ENCODE data around the gene KRT17.

KRT17 gene

GRCh38 chr17:41624208-41625101 is at the start of gene KRT17:
TSS of gene KRT17 (minus strand) at chr17:41624575. CDS start at chr17:41624509, 66 bp downstream.
- DNase-seq (ENCODE audit: low spot score) = no peak

DNA sequence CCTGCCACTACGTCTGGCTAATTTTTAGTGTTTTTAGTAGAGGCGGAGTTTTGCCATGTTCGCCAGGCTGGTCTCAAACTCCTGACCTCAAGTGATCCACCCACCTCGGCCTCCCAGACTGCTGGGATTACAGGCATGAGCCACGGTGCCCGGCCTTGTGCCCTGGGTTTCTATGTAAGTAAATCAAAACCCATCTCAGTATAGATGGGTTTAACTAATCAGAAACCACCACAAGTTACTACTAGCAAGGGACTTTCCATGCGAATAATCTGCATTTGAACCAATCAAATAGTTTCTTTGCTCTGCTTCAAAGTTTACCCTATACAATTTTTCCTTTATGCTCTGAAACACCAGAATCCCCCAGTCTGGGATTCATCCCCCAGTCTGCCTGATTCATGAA is 47.8 kb upstream of the KRT17 start:
- DNase-seq (ENCODE audit: low spot score) = no peak

DNA sequence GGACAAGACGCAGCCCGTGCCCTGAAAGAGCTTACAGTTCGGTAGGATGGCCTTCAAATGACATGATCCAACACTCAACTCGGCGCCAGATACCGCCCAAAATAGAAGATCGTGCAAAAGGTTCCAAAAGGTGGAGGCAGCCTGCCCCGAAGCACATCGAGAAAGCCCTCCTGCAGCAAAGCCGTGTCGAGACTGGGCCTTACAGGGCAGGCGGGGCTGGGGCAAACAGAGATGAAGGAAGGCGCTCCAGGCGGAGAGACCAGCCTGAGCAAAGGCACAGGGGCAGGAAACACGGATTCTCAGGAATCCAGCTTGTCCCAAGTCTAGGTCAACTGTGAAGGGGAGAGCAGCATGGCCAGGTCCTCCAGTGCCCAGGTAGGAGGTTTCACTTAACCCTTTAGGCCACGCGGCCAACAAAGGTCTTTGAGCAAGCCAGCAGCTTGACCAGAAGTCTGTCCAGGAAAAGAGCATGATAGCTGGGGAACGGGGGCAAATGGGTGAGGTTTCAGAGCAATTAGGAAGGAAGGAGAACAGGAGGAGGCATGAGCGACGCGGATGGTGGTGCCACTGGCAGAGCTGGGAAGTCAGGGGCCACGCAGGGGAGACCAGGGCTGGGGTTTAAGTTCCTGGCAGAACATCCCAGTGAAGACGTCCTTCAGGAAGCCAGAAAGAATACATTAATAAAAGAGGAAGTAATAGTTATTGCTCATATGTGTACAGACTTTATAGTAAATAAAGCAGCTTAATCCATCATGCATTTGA is 43.1 kb upstream of the KRT17 start:
- DNase-seq (ENCODE audit: low spot score) = no peak

GRCh38 chr17:41666708-41667279 is 42.4 kb upstream of the KRT17 start:
- peak; percentile 89 for DNase-seq (ENCODE audit: low spot score)

GRCh38 chr17:41666237-41666641 is 41.9 kb upstream of the KRT17 start:
- peak; percentile 24 for DNase-seq (ENCODE audit: low spot score)

- DNase-seq (ENCODE audit: low spot score) = peak; percentile 98
Observed at GRCh38 chr17:41665566-41666236, 41.3 kb upstream of the KRT17 start.

- DNase-seq (ENCODE audit: low spot score) = no peak
Observed at GRCh38 chr17:41664587-41665565, 40.5 kb upstream of the KRT17 start.

- no peak for DNase-seq (ENCODE audit: low spot score)
Observed at GRCh38 chr17:41664172-41664457, 39.7 kb upstream of the KRT17 start.

DNA sequence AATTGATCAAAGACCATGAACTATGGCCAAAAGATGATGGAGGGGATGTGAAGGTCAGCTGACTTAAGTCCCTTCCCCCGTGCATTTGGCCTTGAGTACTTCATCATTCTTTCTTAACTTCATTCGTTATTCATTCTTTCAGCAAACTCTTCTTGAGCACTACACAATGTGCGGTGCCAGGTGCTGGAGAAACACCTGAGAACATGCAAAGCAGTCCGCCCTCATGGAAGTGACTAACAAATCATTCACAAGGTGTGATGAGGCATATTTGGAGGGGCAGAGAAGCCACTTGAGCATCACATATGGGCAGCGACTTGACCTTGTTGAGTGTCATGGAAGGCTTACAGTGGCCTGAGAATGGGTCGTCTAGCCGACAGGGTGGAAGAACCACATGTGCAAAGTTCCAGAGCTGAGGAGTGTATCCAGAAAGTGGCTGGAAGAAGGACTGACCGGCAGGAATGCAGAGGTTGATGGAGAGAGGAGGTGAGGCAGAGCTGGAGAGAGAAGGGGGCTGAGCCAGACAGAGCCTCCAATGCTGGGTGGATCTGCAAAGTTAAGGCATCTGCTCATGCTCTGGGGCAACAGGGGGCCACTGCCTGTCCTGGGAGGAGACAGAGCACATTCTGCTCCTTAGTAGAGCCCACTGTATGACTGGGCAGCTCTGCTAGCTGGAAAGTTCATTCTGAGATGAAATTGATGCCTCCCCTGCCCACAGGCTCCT is 39.2 kb upstream of the KRT17 start:
- no peak for DNase-seq (ENCODE audit: low spot score)

- no peak for DNase-seq (ENCODE audit: low spot score)
Observed at GRCh38 chr17:41660221-41660711, 35.9 kb upstream of the KRT17 start.

DNA sequence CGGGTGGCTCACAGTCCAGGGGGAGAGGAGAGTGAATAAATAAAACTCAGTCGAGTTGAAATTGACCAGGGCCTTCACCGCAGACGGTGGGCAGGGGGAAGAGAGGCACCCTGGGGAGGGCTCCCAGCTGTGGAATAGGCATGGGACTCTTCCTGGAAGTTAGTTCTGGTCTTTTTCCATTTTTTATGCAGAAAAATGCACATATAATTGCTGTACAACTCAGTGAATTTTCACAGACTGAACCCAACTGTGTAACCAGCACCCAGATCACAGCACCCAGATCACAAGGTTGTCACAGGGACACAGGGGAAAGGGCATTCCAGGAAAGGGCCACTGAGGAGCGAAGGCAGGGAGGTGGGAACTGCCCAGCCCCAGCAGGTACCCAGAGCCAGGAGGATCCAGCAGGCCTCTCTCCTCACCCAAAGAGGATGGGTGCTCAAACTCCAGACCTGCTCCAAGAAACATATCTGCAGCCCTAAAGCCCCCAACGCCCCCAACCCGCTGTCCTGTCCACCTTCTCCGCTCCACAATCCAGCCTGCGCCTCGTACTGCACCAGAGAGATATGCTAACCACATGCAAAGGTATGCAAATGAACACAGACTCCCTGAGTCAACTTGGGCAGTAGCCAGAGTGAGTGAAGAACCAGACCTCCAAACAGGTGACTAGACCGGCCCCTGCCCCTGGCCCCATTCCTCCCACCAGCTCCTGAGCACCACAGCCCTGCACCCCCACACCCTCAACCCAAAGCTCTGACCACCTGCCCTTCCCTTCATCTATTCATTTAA is 35.2 kb upstream of the KRT17 start:
- DNase-seq (ENCODE audit: low spot score) = no peak

- DNase-seq (ENCODE audit: low spot score) = no peak
Observed at GRCh38 chr17:41658846-41659245, 34.5 kb upstream of the KRT17 start.

DNA sequence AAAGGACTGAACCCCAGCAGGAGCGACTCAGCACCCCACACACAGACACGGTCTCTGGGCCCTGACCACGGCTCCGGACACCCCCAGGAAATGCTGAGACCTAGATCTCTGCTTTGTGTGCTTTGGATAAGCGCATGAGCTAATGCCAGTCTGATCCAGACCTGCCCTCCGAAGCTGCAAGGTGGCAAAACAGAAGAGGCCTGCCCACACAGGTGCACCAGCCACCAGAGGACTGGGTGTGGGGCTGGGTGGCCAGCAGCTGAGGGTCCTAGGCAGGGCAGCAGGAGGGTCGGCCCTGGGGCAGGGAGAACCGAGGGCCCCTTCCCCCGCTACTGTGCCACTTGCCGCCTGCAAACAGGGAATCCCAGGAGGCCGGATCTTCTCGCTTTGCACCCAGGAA is 33.6 kb upstream of the KRT17 start:
- no peak for DNase-seq (ENCODE audit: low spot score)

DNA sequence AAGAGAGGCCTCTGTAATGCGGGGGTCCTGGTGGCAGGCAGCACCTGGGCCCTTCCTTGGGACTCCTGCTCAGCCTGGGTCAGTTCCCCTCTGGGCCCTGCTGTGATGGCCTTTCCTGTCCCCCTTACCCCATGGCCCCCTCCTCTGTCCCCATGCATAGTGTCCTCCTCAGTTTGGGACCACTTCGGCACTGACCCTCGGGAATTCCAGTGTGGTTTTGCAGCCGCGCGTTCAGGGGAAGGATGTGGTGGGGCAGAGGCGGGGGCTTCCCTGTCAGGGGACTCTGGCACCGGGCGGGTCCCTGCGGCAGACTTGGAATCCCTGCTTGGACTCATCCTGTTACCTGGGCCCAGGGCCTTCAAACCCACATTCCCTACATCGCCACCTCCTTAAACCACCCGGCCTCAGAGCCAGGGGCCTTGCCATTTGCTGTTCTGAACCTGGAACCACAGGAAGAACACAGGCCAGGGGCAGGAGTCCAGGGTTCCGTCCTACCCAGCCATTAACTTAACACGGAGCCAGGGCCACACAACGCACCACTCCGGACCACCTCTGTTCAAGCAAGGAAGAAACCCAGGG is 32.9 kb upstream of the KRT17 start:
- no peak for DNase-seq (ENCODE audit: low spot score)

GRCh38 chr17:41656249-41657023 is 32.1 kb upstream of the KRT17 start:
- DNase-seq (ENCODE audit: low spot score) = no peak

DNA sequence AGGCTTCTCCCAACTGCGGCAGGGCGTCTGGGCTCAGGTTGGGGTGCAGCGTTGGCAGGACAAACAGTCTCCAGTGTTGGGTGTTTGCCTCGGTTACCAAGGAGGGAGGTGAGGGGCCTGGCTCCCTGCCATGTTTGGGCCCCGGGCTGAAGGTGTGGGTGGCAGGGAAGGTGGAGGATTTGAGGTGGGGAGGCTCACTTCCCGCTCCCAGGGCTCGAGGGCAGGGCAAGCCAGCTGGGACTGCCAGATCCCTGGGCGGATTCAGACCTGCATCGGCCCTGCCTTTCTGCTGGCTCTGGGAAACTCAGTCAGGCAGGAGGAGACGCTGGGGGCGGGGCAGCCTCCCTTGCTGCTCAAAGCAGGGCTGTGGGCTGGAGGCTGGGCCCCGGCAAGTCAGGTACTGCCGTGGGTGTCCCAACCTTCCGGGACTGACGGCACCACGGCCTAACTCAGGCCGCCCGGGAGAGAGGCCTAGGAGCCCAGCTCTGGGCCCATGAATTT is 31.3 kb upstream of the KRT17 start:
- DNase-seq (ENCODE audit: low spot score) = no peak

DNA sequence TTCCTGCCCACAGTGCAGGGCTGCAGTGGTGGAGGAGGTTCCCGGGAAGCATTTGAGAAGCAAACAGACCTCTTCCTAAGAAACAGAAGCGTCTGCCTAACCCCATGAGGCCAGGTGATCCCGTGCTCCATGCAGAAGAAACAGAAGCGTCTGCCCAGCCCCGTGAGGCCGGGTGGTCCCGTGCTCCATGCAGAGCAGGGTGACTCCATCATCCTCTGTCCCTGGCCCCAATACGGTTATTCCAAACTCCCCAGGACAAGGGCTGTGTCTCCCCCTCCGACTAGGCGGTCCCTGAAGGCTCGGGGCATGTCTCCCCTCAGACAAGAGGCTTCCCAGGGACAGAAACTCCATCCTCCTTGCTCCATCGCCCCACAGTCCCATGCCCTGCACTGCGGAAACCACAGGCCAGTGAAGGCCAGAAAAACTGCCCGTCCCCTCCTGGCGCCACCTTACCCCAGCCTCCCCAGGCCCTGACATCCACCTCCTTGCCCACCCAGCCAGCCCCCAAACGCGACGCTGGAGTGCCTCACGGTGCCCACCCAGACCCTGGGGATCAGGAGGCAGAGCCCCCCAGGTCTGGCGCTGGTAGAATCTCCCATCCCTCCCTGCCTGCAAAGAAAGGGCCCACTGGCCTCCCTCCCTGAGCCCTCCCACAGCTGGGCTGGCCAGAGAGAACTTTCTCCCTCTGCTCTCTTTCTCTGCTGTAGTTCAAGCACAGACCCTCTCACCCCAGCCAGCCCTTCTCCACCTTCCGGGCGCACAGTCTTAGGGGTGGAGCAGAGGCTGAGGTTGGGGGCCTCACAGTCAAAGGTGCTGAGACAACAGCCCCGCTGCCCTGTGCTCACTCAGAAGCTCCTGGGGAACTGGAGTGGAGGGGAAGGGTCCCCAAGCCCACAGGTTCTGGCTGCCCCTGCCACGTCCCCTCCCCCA is 30.6 kb upstream of the KRT17 start:
- no peak for DNase-seq (ENCODE audit: low spot score)
